OCI-LY3 (cell line): ENCODE results near the gene CAP2.

Source experiments
- EZH2phosphoT487 ChIP-seq: fragments of 200-600 bp; shearing (Covaris generic); IDR thresholded peaks from 2 replicates; pipeline ENCODE4 v1.6.1; 2018; ENCODE audit warnings: antibody characterized with exemption, mixed run types, low read depth
- TF ChIP-seq, protein P1 (sequence below): fragments of 200-600, 300-600 bp; sonication (generic); IDR thresholded peaks from 2 replicates; pipeline ENCODE4 v1.5.1; 2014; ENCODE audit warnings: antibody characterized with exemption, low read length, low read depth

DNA sequence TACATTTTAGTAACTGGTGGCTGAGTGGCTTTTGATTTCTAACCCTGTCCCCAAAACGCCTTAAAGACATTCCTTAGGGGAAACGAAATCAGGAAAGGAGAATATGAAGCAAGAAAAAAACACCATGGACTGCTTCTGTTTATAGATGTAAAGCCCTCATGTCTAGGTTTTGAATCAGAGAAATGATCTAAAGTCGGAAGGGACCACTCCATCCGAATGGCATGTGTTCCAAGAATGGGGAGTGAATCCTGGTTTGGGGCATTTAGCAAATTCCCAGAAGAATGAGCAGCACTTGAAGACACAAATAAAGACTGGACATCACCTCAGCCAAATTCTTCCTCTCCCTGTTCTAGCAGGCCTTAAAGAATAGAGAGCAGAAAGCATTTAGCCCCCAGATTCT, 65.6 kb downstream of the CAP2 start:
- TF ChIP-seq, protein P1, sequence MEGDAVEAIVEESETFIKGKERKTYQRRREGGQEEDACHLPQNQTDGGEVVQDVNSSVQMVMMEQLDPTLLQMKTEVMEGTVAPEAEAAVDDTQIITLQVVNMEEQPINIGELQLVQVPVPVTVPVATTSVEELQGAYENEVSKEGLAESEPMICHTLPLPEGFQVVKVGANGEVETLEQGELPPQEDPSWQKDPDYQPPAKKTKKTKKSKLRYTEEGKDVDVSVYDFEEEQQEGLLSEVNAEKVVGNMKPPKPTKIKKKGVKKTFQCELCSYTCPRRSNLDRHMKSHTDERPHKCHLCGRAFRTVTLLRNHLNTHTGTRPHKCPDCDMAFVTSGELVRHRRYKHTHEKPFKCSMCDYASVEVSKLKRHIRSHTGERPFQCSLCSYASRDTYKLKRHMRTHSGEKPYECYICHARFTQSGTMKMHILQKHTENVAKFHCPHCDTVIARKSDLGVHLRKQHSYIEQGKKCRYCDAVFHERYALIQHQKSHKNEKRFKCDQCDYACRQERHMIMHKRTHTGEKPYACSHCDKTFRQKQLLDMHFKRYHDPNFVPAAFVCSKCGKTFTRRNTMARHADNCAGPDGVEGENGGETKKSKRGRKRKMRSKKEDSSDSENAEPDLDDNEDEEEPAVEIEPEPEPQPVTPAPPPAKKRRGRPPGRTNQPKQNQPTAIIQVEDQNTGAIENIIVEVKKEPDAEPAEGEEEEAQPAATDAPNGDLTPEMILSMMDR, result no peak
- no peak for TF ChIP-seq EZH2phosphoT487
